A673 (cell line): ENCODE measurements around the gene METTL8.

Experiments
- CTCF ChIP-seq: fragments of 300-800, 200-600 bp; sonication (generic); conservative IDR thresholded peaks from 2 replicates; pipeline ENCODE4 v1.5.1; 2017; ENCODE audit warnings: low read depth, mild to moderate bottlenecking, antibody characterized with exemption, low read length, moderate library complexity, mixed read lengths
- EZH2 ChIP-seq: fragments of 200-600 bp; sonication (generic); IDR thresholded peaks from 2 replicates; pipeline ENCODE4 v1.6.1; 2017; ENCODE audit warnings: borderline replicate concordance, low read depth, mild to moderate bottlenecking, mixed read lengths, antibody characterized with exemption, low read length; ENCODE audit not compliant: poor library complexity, severe bottlenecking

GRCh38 chr2:171409436-171409971, 24.3 kb downstream of the METTL8 start:
- TF ChIP-seq CTCF (no peak), EZH2 (no peak)
